ENCODE results near the gene HDHD3.
"Not testable (repeated sequence)": the region's sequence is repeated elsewhere in the genome, so short reads cannot be mapped to it uniquely, and the experiment has no call there.

DNA sequence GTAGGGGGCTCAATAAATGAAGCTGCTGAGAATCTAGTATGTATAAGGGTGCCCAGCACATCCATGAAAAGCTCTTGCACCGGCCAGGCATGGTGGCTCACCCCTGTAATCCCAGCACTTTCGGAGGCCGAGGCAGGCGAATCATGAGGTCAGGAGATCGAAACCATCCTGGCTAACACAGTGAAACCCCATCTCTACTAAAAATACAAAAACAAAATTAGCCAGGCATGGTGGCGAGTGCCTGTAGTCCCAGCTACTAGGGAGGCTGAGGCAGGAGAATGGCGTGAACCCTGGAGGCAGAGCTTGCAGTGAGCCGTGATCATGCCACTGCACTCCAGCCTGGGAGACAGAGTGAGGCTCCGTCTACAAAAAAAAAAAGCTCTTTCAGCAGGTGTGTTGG lies 29.6 kb upstream of the HDHD3 start:
- TF ChIP-seq EZH2 (optimal IDR thresholded peaks at IDR 0.05; ENCODE audit: low read depth, low read length), result not testable (repeated sequence)
- TF ChIP-seq, protein P1, sequence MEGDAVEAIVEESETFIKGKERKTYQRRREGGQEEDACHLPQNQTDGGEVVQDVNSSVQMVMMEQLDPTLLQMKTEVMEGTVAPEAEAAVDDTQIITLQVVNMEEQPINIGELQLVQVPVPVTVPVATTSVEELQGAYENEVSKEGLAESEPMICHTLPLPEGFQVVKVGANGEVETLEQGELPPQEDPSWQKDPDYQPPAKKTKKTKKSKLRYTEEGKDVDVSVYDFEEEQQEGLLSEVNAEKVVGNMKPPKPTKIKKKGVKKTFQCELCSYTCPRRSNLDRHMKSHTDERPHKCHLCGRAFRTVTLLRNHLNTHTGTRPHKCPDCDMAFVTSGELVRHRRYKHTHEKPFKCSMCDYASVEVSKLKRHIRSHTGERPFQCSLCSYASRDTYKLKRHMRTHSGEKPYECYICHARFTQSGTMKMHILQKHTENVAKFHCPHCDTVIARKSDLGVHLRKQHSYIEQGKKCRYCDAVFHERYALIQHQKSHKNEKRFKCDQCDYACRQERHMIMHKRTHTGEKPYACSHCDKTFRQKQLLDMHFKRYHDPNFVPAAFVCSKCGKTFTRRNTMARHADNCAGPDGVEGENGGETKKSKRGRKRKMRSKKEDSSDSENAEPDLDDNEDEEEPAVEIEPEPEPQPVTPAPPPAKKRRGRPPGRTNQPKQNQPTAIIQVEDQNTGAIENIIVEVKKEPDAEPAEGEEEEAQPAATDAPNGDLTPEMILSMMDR (IDR thresholded peaks at IDR 0.05; ENCODE audit: low read length), result not testable (repeated sequence)

Data from MM.1S (cell line).